GM18511 (cell line): Measurements from ENCODE around the gene CCL16.
"Not testable (repeated sequence)": the region's sequence is repeated elsewhere in the genome, so short reads cannot be mapped to it uniquely, and the experiment has no call there.

ENCODE experiments used
- ATAC-seq: cut with Tn5 transposase; IDR thresholded peaks from one replicate; pipeline ENCODE4 v1.9.1; 2021; ENCODE audit warnings: mild to moderate bottlenecking, moderate library complexity; ENCODE audit not compliant: unreplicated experiment

The CCL16 gene

DNA sequence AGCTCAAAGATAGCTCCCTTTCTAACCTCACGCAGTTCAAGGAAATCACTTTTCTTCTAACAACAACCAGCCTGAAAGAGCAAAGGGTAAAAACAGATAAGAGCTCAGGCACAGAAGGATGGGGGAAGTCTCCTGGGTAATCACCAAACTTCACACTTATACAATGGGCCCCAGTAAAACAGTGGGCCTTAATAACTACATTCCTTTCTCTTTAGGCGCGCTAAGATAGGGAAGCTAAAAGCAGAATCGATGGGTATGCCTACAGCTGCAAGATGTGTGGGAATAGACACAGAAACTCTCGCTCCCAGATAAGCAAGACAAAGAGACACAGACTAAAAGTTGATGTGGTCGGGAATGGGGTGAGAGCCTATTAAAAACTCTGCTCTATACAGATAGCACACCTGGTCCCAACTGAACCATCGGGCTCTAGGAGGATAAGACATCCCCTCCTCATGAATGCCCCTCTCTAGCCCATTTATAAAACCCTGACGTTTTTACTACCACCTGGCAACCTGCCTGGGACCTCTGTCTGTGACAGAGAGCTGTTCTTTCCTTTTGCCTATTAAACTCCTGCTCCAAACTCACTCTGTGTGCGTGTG lies 38.6 kb downstream of the CCL16 start:
- no peak for ATAC-seq

DNA sequence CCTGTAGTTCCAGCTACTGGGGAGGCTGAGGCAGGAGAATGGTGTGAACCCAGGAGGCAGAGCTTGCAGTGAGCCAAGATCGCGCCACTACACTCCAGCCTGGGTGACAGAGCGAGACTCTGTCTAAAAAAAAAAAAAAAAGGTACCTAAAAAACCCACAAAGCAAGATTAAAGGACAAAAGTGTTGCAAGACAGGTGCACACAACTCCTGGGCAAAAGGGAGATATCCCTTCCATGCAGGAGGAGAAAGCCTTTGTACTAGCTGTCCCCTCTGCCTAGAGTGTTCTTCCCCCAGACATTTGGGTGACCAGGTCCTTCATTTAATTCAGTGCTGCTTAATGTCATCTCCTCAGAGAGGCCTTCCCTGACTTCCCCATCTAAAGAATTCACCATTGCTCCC lies 42.8 kb downstream of the CCL16 start:
- not testable (repeated sequence) for ATAC-seq

- no peak for ATAC-seq
Measured at GRCh38 chr17:35936063-35936462, 45.2 kb downstream of the CCL16 start.

GRCh38 chr17:35934760-35935159 lies 46.5 kb downstream of the CCL16 start:
- no peak for ATAC-seq

DNA sequence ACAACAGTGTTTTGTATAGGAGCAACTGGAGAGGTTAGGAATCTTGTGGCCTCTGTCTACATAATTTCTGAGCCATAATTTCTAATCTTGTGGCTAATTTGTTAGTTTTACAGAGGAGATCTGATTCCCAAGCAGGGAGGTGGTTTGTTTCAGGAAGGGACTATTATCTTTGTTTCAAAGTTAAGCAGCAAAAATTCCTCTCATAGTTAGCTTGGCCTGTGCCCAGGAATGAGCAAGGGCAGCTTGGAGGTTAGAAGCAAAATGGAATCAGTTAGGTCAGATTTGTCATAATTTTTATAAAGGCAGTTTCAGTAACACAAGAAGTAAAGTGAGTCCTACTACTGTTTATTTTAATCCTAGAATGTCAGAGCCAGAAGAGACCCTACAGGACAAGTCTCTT lies 48.7 kb downstream of the CCL16 start:
- no peak for ATAC-seq

- ATAC-seq: no peak
Measured at GRCh38 chr17:35931794-35932425, 49.4 kb downstream of the CCL16 start.

GRCh38 chr17:35930211-35931065 lies 50.9 kb downstream of the CCL16 start, which contains the start of gene RDM1:
TSS of gene RDM1 (minus strand) at chr17:35930773. CDS start at chr17:35930727, 46 bp downstream.
- ATAC-seq: peak; percentile 56

GRCh38 chr17:35927714-35928113 lies 53.6 kb downstream of the CCL16 start:
- ATAC-seq: no peak
